ENCODE results near the gene ARHGAP31. TPM values are rescaled to one million over a fixed set of nuclear protein-coding genes. Genes with fewer than 3 reads are reported as not detected.

ARHGAP31 gene
- total RNA-seq, 1 donor from 2014 or later: 9.7 TPM

DNA sequence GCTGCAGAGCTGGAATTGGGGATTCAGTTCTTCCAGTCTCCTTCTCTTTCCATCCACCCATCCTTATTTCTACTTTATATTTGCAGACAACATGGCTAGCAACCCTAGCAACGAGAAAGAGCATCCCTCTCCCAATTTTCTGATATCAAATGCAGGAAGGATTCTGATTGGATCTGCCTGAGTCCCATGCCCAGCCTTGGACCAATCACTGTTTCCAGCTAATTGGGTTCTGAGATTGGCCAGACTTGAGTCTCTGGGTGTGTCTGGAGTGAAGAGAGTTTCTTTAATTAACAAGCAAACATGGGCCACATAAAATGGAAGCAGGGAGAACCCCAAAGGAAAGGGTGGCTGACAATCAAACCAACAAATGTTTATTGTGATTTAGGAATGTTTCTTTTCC, 108.6 kb downstream of the ARHGAP31 start:
- Mint-ChIP-seq H3K4me3 (no peak overlapping the region), H3K36me3 (peaks cover 4% of the 10 kb centered on the region), H3K4me1 (peaks cover 4% of the 10 kb centered on the region), H3K27ac (no peak overlapping the region), H3K9me3 (no peaks in the 10 kb centered on the region), H3K27me3 (ENCODE audit: low read depth) (no peaks in the 10 kb centered on the region)
- no peak for TF ChIP-seq CTCF (IDR thresholded peaks at IDR 0.05; ENCODE audit: unreplicated experiment)
- DNase-seq (ENCODE audit: low spot score in 2 of 2, unreplicated experiment in 2 of 2): no peak

DNA sequence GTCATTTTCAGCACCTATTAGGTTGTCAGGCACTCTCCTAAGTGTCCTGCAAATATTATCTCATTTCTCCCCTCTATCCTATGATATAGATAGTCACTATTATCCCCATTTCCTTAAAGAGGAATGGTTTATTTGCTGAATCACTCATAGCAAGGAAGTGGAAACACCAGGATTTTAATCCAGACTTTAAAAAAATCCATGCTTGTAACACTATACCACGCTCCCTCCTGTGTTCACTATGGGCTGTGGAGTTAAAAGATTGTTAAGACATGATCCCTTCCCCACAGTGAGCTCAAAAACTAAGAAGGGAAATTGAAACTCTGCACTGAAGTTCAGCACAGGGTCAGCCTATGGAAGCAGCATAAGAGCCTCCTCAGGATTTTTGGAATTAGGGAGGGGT, 109.0 kb downstream of the ARHGAP31 start:
- Mint-ChIP-seq H3K27me3 (ENCODE audit: low read depth) (no peaks in the 10 kb centered on the region), H3K4me1 (peaks cover 4% of the 10 kb centered on the region), H3K27ac (peak overlapping the region; percentile 15), H3K9me3 (no peaks in the 10 kb centered on the region), H3K4me3 (no peak overlapping the region), H3K36me3 (peaks cover 4% of the 10 kb centered on the region)
- DNase-seq (ENCODE audit: low spot score in 2 of 2, unreplicated experiment in 2 of 2): no peak
- no peak for TF ChIP-seq CTCF (IDR thresholded peaks at IDR 0.05; ENCODE audit: unreplicated experiment)

GRCh38 chr3:119405315-119405714, 111.1 kb downstream of the ARHGAP31 start:
- Mint-ChIP-seq H3K27ac (no peak overlapping the region), H3K36me3 (peaks cover 2% of the 10 kb centered on the region), H3K4me3 (no peak overlapping the region), H3K4me1 (peaks cover 4% of the 10 kb centered on the region), H3K27me3 (ENCODE audit: low read depth) (no peaks in the 10 kb centered on the region), H3K9me3 (no peaks in the 10 kb centered on the region)
- TF ChIP-seq CTCF (IDR thresholded peaks at IDR 0.05; ENCODE audit: unreplicated experiment): no peak
- no peak for DNase-seq (ENCODE audit: low spot score in 2 of 2, unreplicated experiment in 2 of 2)

GRCh38 chr3:119408243-119408950, 114.2 kb downstream of the ARHGAP31 start:
- no peaks in the 10 kb centered on the region for H3K9me3 Mint-ChIP-seq
- no peak overlapping the region for H3K27ac Mint-ChIP-seq
- H3K4me1 Mint-ChIP-seq: peaks cover under 1% of the 10 kb centered on the region
- H3K4me3 Mint-ChIP-seq: no peak overlapping the region
- H3K27me3 Mint-ChIP-seq (ENCODE audit: low read depth): no peaks in the 10 kb centered on the region
- DNase-seq (ENCODE audit: low spot score in 2 of 2, unreplicated experiment in 2 of 2): no peak
- peaks cover 7% of the 10 kb centered on the region for H3K36me3 Mint-ChIP-seq
- TF ChIP-seq CTCF (IDR thresholded peaks at IDR 0.05; ENCODE audit: unreplicated experiment): no peak

DNA sequence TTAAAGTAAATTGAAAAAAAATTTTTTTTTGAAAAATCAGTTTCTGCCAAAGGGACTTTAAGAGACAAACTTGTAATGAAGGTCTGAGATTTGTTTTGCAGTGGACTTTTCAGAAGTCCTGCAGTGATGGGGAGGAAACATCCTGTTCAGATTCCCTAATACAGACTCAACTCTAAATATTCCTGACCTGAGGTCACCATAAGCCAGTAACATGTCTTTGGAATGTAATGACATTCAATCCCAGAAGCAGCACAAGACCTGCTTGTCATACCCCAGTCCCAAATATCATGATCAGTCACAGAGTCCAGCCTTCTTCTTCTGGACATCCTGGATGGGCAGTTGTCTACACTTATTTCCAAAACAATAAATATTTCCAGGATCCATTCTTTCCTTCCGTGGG, 115.7 kb downstream of the ARHGAP31 start:
- no peak for TF ChIP-seq CTCF (IDR thresholded peaks at IDR 0.05; ENCODE audit: unreplicated experiment)

More for the DNA sequence above, 115.7 kb downstream of the ARHGAP31 start:
- H3K4me3 Mint-ChIP-seq: no peak overlapping the region
- H3K4me1 Mint-ChIP-seq: no peaks in the 10 kb centered on the region
- DNase-seq (ENCODE audit: low spot score in 2 of 2, unreplicated experiment in 2 of 2): no peak
- no peaks in the 10 kb centered on the region for H3K27me3 Mint-ChIP-seq (ENCODE audit: low read depth)
- H3K9me3 Mint-ChIP-seq: no peaks in the 10 kb centered on the region
- no peak overlapping the region for H3K27ac Mint-ChIP-seq
- peaks cover 12% of the 10 kb centered on the region for H3K36me3 Mint-ChIP-seq
